Colonic mucosa (tissue), 4 donors: ENCODE measurements around the gene ACACA. TPM values are rescaled to one million over a fixed set of nuclear protein-coding genes. Genes with fewer than 3 reads are reported as not detected.

Source experiments
- DNase-seq: peaks from one replicate; pipeline ENCODE4 v3.0.0-alpha.2; 2020
- H3K27ac ChIP-seq: fragments of 200-600 bp; one replicate; pipeline ENCODE4 v1.8.0; 2021
- H3K27me3 ChIP-seq: fragments of 200-600 bp; one replicate; pipeline ENCODE4 v1.8.0; 2021
- H3K36me3 ChIP-seq: fragments of 200-600 bp; one replicate; pipeline ENCODE4 v1.8.0; 2021
- H3K4me1 ChIP-seq: fragments of 200-600 bp; one replicate; pipeline ENCODE4 v1.8.0; 2021; ENCODE audit warnings: mild to moderate bottlenecking
- H3K4me3 ChIP-seq: fragments of 200-600 bp; one replicate; pipeline ENCODE4 v1.8.0; 2021
- H3K9ac ChIP-seq, 2 donors: one replicate each; pipeline ENCODE4 v1.7.0; 2013; ENCODE audit warnings: control low read depth in 2 of 2, low read depth in 2 of 2, low read length in 2 of 2
- H3K9me3 ChIP-seq: fragments of 200-600 bp; one replicate; pipeline ENCODE4 v1.8.0; 2021
- intact Hi-C: fragments of 100-400 bp; cut with DNase I; formaldehyde crosslinking; loops from one replicate; pipeline ENCODE4 v1.14.1; 2022
- total RNA-seq, 2 donors: library from RNA; stranded (reverse); fragmentation: NEBNext Ultra II Directional in 1 of 2; extraction: Animal tissue kit (Norgen Biotek cat#: 25700) in 1 of 2; gene quantifications; one replicate each; pipeline ENCODE4 v1.2.1, GENCODE V29; 2021
- TF ChIP-seq, protein P1 (sequence below): fragments of 200-600 bp; IDR thresholded peaks from one replicate; pipeline ENCODE4 v1.8.0; 2022; ENCODE audit warnings: antibody characterized with exemption, mild to moderate bottlenecking
- donor health status: healthy.
- donor health status: DM: no; HTN: no; CAD: no.
- donor health status: DM: no; HTN: no; CAD: no.

Gene ACACA
- total RNA-seq, 2 donors from 2014 or later = 59.5 to 72.6 TPM

DNA sequence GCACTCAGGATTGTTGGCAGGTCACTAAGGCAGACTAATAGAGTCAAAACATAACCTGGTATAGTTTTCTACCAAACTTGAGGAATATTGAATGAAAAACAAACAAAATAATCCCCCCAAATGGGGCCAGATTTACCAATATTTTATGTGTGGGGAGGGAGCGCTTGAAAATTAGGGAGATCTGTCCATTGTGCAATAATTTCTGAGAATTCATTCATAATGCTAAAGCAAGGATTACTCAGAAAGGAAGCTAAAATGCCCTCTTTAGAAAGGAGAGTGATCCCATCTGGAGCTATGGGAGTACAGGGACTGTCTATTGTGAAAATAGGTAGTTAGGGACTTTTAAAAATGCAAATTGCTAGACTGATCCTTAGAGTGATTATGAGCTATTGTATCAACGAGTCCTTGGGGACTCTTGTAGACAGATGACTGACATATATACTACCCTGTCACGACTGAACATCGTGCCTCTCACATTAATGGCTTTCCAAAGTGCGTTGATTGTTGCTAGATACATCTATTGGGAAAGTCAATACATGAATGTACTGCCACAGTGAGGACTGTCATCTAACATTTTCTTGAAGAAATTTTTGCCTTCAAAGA lies 264.2 kb downstream of the ACACA start:
- Histone ChIP-seq H3K9ac (no peak overlapping the region), H3K36me3 (no peaks in the 10 kb centered on the region), H3K27ac (no peak overlapping the region), H3K27me3 (no peaks in the 10 kb centered on the region), H3K4me1 (no peaks in the 10 kb centered on the region), H3K4me3 (no peak overlapping the region), H3K9me3 (no peaks in the 10 kb centered on the region)
- TF ChIP-seq, protein P1, sequence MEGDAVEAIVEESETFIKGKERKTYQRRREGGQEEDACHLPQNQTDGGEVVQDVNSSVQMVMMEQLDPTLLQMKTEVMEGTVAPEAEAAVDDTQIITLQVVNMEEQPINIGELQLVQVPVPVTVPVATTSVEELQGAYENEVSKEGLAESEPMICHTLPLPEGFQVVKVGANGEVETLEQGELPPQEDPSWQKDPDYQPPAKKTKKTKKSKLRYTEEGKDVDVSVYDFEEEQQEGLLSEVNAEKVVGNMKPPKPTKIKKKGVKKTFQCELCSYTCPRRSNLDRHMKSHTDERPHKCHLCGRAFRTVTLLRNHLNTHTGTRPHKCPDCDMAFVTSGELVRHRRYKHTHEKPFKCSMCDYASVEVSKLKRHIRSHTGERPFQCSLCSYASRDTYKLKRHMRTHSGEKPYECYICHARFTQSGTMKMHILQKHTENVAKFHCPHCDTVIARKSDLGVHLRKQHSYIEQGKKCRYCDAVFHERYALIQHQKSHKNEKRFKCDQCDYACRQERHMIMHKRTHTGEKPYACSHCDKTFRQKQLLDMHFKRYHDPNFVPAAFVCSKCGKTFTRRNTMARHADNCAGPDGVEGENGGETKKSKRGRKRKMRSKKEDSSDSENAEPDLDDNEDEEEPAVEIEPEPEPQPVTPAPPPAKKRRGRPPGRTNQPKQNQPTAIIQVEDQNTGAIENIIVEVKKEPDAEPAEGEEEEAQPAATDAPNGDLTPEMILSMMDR = no peak
- no peak for DNase-seq
- intact Hi-C loops = no loop called here

DNA sequence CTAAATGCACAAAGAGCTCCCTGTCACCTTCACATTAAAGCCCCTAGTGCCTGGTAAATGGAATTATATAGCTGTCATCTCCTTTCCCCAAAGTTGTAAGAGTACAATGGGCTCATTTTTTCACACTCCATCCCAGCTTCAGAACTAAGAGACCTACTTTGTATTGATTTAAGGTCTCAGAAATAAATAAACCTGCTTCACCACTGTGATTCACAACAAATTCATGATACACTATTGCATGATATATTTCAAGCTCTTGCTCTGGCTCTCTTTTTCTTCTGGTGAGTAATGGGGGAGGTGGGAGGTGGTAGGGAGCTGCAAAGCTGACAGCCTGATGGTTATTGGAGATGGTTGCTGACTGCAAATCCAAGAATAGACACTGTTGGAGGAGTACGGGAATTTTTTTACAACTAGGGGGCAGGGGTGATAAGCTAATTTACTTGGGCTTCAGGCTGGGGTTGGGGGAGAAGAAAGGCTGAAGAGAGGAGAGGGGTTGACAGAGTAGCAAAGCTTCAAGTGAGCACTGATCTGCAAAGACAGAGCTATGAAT lies 268.0 kb downstream of the ACACA start:
- H3K27me3 ChIP-seq = no peaks in the 10 kb centered on the region
- no peaks in the 10 kb centered on the region for H3K4me1 ChIP-seq
- H3K36me3 ChIP-seq = no peaks in the 10 kb centered on the region
- H3K9me3 ChIP-seq = no peaks in the 10 kb centered on the region
- no peak overlapping the region for H3K9ac ChIP-seq
- H3K4me3 ChIP-seq = no peak overlapping the region
- intact Hi-C loops = no loop called here
- DNase-seq = no peak
- TF ChIP-seq, protein P1 = no peak
- no peak overlapping the region for H3K27ac ChIP-seq

DNA sequence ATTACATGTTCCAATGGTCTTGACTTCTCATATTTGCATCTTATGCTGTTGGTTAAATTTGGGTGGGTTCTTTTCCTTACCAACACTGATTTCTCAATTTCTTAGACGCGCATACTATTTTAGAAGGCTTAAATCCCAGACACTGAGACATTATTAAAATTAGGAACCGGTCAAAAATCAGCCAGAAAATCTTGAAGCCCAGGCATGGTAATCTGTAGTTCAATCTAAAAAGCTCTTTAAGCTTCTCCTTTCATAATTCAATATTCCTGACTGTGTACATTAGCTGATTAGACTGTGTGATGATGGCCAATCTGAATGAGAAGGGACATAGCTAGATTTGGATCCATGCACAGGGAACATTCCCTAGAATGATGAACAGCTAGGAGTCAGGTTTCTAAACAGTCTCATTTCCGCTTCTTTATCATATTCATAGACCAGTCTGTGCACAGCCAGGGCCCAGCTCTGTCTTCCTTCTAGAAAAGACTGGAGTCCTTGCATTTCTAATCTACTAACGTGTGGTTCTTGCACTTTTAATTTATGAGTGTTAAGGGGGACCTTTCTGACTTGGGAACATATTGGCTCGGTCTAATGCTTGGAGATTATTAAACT lies 268.6 kb downstream of the ACACA start:
- Histone ChIP-seq H3K36me3 (no peaks in the 10 kb centered on the region), H3K9me3 (no peaks in the 10 kb centered on the region), H3K27ac (no peak overlapping the region), H3K9ac (no peak overlapping the region), H3K4me3 (no peak overlapping the region), H3K4me1 (no peaks in the 10 kb centered on the region), H3K27me3 (no peaks in the 10 kb centered on the region)
- DNase-seq = no peak
- intact Hi-C loops = no loop called here
- TF ChIP-seq, protein P1 = no peak

DNA sequence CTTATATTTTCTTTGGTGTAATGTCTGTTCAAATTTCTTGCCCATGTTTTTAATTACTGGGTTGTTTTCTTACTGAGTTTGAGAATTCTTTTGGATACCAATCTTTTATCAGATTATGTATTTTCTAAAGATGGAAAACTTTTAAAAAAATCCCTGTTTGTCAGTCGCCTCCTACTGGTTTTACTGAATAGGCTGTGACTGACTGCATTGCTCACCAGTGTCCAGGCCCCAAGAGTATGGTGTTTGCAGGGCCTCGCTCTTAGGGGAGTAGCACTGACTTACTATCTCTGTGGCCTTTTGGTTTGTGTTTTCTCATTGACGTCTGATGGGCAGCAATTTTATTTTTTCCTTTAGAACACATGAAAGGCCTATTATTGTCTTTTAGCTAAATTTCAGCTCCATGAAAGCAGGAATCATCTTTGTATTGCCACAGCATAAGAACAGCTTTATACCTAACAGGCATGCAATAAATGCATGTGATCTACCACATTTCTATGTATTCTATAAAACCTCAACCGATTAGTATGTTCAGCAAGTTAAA lies 269.5 kb downstream of the ACACA start:
- no peak overlapping the region for H3K4me3 ChIP-seq
- no peak overlapping the region for H3K27ac ChIP-seq
- H3K4me1 ChIP-seq = no peaks in the 10 kb centered on the region
- no peak overlapping the region for H3K9ac ChIP-seq
- H3K9me3 ChIP-seq = no peaks in the 10 kb centered on the region
- H3K36me3 ChIP-seq = no peaks in the 10 kb centered on the region
- no peak for DNase-seq
- no peaks in the 10 kb centered on the region for H3K27me3 ChIP-seq
- TF ChIP-seq, protein P1 = no peak
- intact Hi-C loops = no loop called here

DNA sequence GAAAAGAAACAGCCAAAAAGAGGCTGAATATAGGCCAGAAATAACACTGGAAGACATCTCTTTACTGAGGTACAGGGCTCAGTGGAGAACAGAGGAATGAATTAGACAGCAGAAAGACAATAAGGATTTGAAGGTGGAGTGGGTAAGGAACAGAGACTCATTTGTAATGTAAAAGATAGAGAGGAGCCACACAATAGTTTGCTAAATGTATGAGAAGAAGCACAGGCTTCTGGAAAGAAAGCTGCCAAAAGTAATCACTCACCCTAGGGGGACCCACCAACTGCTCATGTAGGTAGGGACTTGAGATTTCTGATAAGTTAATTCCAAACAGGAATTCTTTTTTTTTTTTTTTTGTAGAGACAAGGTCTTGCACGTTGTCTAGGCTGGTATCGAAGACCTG lies 271.1 kb downstream of the ACACA start:
- TF ChIP-seq, protein P1 = no peak
- Histone ChIP-seq H3K9me3 (no peaks in the 10 kb centered on the region), H3K4me1 (no peaks in the 10 kb centered on the region), H3K27me3 (no peaks in the 10 kb centered on the region), H3K4me3 (no peak overlapping the region), H3K27ac (no peak overlapping the region), H3K36me3 (no peaks in the 10 kb centered on the region), H3K9ac (no peak overlapping the region)
- intact Hi-C loops = no loop called here
- no peak for DNase-seq
